GM19452 (cell line): ENCODE results near the gene ECT2.
A peak's percentile ranks its signal among the peaks of the same experiment; 100 is the strongest.
"Not testable (repeated sequence)": the region's sequence is repeated elsewhere in the genome, so short reads cannot be mapped to it uniquely, and the experiment has no call there.

Experiments used
- ATAC-seq: cut with Tn5 transposase; IDR thresholded peaks from one replicate; pipeline ENCODE4 v1.9.1; 2021; ENCODE audit not compliant: unreplicated experiment

Gene ECT2

GRCh38 chr3:172739462-172739861 lies 11.1 kb upstream of the ECT2 start:
- ATAC-seq = no peak

GRCh38 chr3:172746475-172746874 lies 4.1 kb upstream of the ECT2 start:
- ATAC-seq = no peak

- no peak for ATAC-seq
These were observed 1.1 kb upstream of the ECT2 start for GRCh38 chr3:172749230-172749965.

- ATAC-seq = no peak
These were observed 508 bp upstream of the ECT2 start for GRCh38 chr3:172750069-172750367.

- peak; percentile 14 for ATAC-seq
These were observed 714 bp downstream of the ECT2 start for GRCh38 chr3:172751175-172751704.

DNA sequence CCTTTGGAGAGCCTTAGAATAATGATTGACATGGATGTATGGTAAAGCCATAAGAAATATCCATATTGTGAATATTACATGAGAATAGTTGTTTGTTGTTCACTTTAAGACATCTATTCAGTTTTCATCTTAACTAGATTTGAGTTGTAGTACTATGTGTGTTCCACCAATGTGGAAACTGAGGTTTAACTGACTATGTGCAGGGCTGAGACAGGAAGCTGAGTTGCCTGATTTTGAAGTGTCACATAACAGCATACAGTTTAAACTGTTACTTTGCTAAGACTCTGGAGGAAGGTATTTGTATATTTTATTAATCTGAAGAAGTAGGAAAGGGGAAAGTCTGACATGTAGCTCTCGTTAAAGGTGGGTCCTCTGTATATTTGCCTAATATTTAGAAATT lies 2.1 kb downstream of the ECT2 start:
- ATAC-seq = no peak

- no peak for ATAC-seq
These were observed 2.6 kb downstream of the ECT2 start for GRCh38 chr3:172753125-172753524.

- not testable (repeated sequence) for ATAC-seq
These were observed 9.9 kb downstream of the ECT2 start for GRCh38 chr3:172760416-172760815.

DNA sequence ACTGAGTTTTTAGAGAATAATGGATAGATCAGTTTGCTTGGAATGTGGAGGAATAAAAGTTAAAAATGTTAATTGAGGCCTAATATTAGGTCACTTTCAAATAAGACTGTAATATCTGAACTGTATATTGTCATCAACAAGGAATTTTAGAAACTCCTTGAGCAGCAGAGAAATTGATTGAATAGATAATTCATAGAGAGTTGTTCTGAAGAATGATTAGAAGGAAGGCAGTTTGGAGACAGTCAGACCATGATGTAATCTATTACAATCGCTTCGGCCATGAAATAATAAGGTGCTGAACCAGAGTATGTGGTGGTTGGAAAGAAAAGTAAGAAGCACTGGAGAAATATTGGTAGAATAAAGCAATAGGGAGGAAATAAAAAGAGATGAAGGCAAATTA lies 15.7 kb downstream of the ECT2 start:
- no peak for ATAC-seq

GRCh38 chr3:172766718-172767405 lies 16.3 kb downstream of the ECT2 start:
- ATAC-seq = no peak

GRCh38 chr3:172770382-172770781 lies 19.9 kb downstream of the ECT2 start:
- no peak for ATAC-seq

- no peak for ATAC-seq
These were observed 21.1 kb downstream of the ECT2 start for GRCh38 chr3:172771672-172772071.

DNA sequence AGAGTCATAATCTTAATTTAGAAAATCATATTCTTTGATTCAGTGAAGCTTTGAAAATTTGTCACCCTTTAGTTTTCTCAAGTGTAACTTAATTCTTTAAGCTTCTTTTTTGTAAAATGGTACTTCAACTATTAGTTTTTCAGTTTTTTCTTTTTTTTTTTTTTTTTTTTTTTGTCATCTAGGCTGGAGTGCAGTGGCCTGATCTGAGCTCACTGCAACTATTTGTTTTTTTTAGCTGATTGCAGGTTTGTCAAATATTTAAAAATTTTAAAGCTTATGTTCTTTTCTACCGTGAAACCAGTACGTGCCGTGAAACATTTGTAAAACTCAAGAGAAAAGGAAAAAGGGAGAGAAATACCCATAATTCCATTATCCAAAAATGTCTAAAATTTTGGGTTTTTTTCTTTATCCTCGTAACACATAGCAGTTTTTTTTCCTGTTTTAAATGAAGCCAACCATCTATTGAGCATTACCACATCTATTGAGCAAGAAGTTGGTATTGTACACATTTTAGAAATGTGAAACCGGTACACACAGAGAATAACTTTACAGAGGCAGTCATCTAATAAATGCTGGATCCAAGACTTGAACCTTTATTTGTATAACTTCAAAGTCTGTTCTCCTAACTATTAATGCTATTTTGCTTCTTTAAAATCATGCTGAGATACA lies 25.7 kb downstream of the ECT2 start:
- ATAC-seq = no peak

DNA sequence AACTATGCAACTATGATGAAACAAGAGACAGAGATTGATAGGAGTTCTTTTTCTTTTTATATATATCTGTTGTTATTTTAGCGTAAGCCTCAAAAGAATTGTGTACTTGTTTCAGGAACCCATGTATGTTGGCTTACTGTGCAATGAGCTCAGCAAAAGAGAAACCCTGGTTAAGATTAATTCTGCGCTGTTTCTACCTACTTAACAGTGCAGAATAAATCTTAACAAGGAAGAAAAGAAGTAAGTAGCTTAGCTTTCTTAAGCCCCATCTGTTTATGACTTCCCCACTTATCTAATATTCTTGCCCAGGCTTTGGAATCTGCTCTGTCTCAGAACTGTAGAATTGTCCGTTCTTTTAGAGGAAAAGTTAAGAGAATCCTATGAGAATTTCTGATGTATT lies 27.4 kb downstream of the ECT2 start:
- ATAC-seq = no peak

DNA sequence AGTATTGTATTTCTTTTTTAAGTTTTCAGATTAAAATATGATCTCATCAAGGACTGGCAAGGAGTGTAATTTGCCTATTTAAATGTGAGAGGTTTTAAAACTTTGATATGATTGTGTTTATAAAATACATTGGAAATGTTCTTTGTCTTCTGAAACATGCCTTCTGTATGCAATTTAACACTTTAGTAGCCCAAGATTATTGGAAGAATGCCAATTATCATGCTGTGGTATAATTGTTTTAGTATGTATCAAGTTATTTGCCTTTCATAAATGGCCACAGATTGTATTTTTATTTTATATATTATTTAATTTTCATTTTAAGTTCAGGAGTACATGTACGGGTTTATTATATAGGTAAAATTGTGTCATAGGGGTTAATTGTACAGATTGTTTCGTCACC lies 31.7 kb downstream of the ECT2 start:
- ATAC-seq = no peak

- no peak for ATAC-seq
These were observed 35.5 kb downstream of the ECT2 start for GRCh38 chr3:172786036-172786435.

DNA sequence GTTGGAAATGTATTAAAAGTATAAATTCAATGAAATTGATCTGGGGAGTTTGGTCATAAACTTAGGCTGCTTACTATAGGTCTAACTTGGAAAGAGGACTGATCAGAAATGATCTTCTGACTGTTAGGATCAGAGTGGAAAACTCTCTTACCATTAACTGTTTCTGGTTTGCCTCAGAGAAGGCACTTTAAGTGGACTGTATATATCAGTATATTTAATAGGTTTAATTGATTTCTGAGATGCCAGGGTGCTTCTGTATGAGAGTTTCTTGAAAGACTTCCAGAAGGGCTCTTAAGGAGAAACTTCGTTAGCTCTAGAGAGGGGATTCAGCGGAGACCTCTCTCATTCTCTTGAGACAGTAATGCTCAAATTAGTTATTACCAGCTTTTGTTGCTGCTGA lies 36.5 kb downstream of the ECT2 start:
- ATAC-seq = no peak

GRCh38 chr3:172787746-172788145 lies 37.2 kb downstream of the ECT2 start:
- ATAC-seq = no peak

DNA sequence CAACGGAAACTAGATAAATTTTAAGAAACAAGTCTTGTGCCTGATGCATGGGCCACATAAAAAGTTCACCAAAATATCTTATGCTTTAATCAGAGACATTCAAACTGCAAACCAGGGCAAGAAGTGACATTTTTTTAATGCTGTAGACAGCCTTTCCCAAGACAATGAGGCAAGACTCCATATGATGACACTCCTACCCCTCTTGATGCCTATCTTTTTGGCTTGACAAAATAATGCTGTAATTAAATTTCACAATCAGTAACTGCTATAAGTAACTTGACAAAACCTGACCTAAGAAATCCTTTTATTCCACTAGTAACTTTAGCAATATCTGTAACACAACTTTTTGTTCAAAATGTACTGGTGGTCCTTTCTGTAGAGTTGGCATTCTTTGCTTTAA lies 48.7 kb downstream of the ECT2 start:
- ATAC-seq = no peak

GRCh38 chr3:172800156-172800555 lies 49.6 kb downstream of the ECT2 start:
- ATAC-seq = no peak

DNA sequence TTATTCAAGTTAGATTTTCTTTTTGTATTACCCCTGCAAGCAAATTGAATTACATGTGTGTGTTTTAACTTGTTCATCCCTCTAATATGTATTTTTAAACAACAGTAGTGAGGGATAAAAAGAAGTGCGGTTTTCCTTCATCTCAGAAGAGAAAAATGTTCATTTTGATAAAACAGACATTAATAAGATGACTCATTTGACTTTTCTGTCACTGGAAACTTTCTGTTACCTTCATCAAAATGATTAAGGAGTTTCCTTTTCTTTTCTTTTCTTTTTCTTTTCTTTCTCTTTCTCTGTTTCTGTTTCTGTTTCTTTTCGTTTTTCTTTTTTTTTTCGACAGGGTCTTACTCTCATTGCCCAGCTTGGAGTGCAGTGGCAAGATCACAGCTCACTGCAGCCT lies 53.0 kb downstream of the ECT2 start:
- ATAC-seq = no peak

DNA sequence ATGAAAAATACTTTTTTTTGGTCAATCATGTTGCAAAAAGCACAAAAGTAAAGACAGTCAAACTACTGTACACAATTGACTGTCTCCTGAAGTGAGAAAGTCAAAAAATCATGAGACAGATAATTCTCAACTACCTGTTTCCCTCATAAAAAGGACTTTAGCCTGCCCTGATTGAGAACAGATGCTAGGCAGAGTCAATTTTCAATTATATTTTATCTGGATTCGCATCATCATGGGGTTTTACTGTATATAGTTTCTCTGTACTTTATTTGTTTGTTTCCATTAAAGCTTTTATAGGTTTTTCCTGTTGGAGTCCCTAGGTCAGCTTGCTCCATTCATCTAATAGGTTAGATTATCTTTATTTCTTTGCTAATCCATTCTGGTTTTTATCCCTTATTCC lies 53.8 kb downstream of the ECT2 start:
- no peak for ATAC-seq
